Middle frontal gyrus (tissue), 1 donor: Measurements from ENCODE around the gene RRP7A.
"Not testable (repeated sequence)": the region's sequence is repeated elsewhere in the genome, so short reads cannot be mapped to it uniquely, and the experiment has no call there.

Source experiments
- DNase-seq: peaks from one replicate; pipeline ENCODE4 v3.0.0-alpha.2; 2015; ENCODE audit warnings: low spot score; ENCODE audit errors: extremely low spot score

Gene RRP7A, protein sequence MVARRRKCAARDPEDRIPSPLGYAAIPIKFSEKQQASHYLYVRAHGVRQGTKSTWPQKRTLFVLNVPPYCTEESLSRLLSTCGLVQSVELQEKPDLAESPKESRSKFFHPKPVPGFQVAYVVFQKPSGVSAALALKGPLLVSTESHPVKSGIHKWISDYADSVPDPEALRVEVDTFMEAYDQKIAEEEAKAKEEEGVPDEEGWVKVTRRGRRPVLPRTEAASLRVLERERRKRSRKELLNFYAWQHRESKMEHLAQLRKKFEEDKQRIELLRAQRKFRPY

DNA sequence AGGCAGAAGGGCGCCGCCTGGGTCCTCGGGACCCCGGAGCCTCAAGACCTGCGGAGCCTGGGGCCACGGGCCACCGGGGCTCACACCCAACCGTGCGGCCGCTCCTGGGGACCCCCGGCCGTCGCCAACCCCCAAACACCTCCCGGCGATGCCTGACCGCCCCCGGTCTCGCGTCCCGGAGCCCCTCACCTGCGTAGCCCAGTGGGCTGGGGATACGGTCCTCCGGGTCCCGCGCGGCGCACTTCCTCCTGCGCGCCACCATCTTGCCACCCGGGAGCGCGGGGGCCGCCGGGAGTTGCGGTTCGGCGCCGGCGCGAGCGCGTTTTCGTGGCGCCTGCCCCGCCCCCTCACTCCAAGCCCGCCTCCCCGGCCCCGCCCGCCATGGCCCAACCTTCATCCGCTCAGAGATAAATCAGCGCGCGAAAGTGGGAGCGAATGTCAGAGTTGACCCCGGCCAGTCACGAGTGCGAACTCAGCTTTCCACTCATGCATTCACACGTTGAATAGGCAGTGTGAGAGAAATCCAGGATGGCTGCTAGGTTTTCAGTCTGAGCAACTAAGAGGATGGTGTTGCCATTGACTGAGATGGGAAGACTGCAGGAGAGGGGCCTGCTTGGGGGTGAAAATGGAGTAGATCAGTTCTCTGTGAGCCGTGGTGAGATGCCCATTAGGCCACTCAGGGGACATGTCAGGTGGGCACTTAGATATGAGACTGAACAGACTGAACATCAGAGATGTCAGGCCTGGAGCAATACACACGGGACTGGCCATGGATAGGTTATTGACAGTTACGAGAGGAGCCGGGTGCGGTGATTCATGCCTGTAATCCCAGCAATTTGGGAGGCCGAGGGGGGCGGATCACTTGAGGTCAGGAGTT is at the start of gene RRP7A:
RRP7A (minus strand) TSS at position 272 of the 877 bp plus-strand sequence; CDS start at position 262, 10 bp downstream.
- DNase-seq: peak; percentile 53

DNA sequence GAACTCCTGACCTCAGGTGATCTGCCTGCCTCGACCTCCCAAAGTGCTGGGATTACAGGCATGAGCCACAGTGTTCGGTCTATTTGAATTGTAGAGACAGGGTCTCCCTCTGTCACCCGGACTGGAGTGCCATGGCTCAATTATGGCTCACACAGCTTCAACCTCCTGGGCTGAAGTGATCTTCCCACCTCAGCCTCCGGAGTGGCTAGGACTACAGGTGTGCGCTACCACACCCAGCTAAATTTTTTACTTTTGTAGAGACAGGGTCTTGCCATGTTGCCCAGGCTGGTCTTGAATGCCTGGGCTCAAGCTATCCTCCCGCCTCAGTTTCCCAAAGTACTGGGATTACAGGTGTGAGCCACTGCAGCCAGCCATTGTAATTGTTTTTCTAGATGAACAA is 48.4 kb upstream of the RRP7A start:
- DNase-seq: not testable (repeated sequence)

DNA sequence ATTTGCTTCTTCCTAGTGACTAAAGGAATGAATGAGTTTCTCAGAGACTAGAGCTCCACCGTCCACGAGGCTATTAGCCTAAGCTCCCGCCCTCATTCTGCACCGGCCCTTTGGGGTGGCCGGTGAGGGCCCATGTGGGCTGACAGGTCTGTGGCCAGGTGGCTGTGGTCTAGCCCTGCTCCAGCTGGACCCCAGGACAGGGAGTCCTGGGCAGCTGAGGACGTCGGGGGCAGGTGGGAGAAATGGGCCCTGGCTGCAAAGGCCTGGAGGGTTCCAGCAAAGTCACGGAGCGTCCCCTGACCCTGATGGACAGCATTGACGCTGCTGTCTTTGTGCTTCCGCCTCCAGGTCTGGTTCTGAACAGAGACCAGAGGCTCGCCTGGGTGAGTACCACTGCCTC is 46.4 kb upstream of the RRP7A start:
- no peak for DNase-seq

DNA sequence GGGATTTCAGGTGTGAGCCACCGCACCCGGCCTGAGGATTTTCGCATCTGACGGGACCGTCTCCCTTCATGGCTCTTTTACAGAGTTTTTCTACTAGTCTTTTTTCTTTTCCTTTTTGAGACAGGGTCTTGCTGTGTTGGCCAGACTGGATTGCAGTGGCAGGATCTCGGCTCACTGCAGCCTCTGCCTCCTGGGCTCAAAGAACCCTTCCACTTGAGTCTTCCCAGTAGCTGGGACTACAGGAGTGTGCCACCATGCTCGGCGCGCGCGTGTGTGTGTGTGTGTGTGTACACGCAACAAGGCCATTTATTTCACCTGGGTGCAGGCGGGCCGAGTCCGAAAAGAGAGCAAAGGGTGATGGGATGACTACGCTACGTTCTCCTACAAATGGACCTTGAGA is 45.1 kb upstream of the RRP7A start:
- DNase-seq: no peak

DNA sequence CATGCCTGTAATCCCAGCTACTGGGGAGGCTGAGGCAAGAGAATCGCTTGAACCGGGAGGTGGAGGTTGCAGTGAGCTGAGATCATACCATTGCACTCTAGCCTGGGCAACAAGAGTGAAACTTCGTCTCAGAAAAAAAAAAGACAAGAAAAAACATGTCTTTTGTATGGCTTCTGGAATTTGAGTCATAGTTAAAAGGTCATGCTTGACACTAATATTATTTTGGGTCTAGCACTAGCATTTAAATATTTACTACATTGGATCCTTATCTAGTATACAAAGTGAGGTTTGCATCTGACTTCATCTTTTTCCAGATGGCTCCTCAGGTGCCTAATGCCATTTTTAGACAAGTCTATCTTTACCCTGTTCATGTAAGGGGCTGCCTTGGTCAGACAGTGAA is 44.3 kb upstream of the RRP7A start:
- DNase-seq: not testable (repeated sequence)

DNA sequence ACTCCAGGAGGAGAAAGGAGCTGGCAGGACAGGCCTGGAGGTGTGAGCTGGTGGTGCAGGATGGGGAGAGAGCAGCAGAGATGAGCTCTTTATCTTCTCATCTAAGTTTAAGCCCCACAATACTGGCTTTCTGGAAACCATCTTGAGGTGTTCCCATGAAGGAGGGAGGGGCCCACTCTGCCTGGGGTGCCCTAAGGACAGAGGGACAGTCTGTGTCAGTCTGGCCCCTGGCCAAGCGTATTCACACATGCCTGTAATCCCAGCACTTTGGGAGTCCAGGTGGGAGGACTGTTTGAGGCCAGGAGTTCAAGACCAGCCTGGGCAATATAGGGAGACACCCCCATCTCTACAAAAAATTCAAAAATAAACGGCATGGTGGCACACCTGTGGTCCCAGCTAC is 43.1 kb upstream of the RRP7A start:
- DNase-seq: no peak

DNA sequence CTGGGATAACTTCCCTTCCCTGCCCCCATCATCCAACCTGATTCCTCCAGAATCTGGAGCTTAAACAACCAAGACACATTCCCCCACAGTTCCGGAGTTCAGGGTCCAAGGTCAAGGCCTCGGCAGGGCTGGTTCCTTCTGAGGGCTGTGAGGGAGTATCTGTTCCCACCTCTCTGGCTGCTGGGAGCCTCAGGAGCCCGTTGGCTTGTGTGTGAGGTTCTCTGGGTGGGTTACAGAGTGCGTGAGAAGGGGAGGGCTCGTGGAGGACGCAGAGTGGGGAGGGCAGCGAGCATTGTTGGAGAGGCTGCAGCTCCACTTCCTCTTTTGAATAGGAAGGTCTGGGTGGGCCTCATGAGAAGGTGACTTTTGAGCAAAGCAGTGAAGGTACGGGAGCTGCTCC is 42.7 kb upstream of the RRP7A start:
- DNase-seq: no peak

DNA sequence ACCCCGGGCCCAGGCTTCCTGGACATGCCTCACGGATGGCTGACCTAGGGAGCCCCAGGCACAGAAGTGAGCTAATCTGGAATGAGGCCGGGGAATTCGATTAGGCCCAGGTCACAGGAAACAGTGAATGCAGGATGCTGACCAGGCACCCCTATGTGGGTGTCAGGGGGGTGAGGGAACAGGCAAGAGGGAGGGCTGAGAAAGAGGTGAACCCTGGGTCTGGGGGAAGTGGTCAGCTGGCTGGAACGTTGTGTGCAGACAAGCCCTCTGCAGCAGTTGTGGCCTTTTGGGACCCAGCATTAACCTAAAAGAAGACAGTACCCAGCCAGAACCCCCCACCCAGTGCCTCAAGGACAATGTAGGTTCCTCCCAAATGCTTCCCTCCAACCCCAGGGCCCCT is 42.3 kb upstream of the RRP7A start:
- DNase-seq: no peak

DNA sequence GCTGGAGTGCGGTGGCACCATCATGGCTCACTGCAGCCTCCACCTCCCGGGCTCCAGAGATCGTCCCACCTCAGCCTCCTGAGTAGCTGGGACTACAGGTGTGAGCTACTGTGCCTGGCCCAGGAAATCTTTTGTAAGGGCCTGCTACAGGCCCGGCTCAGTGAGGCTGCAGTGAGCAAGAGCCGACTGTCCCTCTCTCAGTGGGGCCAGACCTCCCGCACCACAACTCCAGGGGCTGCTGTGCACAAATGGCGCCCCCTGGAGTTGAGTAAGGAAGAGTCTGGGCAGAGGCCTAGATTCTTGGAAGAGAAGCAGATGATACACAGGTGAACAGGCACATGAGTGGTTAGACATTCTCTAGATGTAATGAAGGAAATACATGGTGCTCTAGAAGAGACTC is 41.2 kb upstream of the RRP7A start:
- DNase-seq: no peak

DNA sequence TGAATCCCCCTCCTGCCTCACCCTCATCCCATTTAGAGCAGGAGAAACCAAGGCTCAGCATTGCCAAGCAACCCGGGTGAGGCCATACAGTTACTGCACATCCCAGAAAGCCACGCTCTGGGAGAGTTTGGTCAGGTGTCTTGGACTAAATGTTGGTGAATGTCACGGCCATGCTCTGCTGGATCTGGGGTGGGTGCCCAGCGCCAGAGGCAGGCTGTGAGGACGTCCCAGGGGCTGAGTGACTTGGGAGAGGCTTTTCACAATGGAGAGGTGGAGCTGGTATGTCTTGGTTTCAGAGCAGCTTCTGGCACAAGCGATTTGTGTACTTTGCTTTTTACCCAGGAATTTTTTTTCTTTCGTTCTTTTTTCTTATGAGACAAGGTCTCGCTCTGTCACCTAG is 40.8 kb upstream of the RRP7A start:
- DNase-seq: no peak

DNA sequence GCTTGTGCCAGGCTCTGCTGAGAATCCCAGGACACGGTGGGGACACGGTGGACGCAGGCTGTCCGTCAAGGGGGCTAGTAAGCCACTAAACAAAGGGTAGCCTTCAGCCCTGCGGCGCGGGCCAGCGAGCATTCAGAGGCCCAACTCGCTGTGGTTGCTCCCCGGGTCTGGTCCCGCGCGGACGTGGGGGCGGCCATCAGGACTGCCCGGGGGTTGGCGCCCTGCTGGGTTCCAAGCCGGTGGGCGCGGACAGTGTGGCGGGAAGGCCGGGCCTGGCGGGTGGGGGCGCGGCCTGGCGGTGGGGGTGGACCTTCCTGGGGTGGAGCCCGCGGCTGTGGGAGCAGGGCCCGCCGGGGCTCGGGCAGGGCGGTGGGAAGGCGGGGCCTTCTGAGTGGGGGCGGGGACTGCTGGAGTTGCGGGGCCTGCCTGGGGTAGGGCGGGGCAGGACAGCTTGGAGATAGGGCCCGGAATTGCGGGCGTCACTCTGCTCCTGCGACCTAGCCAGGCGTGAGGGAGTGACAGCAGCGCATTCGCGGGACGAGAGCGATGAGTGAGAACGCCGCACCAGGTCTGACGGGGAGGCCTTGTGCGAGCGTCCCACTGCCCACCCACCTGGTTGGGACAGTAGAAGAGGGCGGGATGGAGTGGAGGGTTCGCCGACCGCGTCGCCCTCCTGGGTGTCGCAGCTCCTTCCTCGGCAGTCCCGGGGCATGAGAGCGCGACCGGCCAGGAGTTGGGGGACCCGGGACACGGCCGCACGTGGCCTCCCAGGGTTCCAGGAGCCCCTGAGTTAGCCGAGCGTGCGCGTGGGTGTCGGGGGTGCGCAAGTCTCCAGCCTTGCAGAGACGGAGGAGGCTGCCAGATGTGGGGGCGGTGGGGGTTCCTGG is 34.1 kb upstream of the RRP7A start, which contains the start of gene SERHL2:
SERHL2 (plus strand) TSS at position 482 of the 887 bp plus-strand sequence; CDS start at position 547, 65 bp downstream.
- DNase-seq: no peak

DNA sequence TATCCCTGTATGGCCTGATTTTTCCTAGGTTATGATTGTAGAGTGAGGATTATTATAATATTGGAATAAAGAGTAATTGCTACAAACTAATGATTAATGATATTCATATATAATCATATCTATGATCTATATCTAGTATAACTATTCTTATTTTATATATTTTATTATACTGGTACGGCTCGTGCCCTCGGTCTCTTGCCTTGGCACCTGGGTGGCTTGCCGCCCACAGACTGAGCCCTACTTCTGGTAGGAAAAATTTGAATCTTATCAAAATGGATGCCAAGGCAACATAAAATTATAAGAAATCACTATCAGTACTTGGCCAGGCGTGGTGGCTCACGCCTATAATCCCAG is 32.7 kb upstream of the RRP7A start:
- not testable (repeated sequence) for DNase-seq

DNA sequence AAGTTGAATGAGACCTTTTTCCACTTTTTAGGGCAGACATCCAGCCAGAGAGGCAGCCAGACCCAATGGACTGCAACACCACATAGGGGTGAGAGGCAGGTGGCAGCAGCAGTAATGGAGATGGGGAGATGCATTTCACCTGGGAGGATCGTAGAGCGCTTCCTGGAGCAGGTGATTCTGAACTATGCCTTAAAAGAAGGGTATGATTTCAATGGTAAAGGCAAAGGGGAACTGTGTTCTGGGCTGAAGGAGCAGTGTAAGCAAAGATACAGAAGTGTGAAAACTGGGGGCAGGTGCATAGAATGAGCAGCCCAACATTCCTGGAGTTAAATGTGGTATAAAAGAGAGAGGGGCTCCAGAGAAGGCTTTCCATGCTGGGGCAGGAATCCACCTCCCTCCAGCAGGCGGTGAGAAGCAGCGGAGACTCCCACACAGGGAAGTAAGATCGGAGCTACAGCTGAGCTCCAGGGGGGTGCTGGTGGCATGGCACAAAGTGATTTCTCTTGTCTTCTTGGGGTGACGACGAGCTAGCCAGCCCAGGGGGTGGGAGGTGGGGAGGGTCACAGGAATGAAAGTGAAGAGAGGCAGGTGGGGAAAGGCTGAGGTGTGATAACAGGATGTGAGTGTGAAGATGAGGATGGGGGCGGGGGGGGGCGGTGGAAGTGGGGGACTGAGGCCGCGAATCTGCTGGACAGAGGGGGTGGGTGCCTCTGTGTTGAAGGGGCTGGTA is 29.9 kb upstream of the RRP7A start:
- DNase-seq: no peak

DNA sequence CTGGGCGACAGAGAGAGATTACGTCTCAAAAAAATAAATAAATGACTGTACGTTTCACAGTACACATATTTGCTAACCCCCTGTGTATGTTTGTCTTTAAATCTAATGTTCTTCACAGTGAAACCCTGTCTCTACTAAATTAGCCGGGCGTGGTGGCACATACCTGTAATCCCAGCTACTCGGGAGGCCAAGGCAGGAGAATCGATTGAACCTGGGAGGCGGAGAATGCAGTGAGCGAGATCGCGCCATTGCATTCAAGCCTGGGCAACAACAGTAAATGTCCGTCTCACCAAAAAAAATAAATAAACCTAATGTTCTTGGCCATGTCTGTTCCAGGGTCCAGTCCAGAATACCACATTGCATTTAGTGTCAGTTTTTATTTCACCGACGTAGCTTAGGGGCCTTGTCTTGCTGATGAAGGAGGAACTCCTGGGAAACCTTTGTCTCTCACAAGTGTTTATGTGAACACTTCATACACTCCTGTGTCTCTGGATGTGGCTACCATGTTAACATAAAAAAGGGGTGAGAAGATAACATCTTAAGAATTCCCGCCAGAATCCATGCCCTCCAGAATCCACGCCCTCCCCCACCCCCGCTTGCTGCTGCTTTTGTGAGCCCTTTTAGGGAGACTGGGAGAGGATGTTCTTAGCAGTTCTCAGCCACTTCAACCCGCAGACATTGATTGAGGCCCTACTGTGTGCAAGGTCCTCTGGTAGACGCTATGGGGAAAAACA is 29.2 kb upstream of the RRP7A start:
- no peak for DNase-seq

DNA sequence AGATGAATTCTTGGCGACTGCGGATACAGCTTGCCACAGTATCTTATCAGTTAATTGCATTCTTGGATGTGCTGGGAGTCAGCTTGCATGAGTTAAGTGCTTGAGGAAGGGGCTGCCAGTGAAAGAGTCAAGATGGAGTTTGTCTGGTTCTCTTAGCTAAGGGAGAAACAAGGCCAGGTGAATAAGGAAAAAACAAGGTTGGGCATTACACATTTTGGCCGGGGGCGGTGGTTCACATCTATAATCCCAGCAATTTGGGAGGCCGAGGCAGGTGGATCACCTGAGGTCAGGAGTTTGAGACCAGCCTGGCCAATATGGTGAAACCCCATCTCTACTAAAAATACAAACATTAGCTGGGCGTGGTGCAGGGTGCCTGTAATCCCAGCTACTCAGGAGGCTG is 28.5 kb upstream of the RRP7A start:
- DNase-seq: not testable (repeated sequence)

DNA sequence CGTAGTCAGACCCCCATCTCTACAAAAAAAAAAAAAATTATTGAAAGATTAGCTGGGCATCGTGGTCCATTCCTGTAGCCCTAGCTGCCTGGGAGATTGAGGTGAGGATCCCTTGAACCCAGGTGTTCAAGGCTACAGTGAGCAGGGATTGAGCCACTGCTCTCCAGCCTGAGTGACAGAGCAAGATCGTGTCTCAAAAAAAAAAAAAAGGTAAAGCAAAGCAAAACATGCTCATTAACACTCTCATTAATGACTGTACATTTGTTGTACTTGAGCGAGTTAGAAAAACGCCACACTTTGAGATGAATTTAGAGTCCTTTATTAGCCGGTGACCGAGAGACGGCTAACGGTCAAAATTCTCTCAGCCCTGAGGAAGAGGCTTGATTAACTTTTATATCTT is 28.0 kb upstream of the RRP7A start:
- DNase-seq: no peak

DNA sequence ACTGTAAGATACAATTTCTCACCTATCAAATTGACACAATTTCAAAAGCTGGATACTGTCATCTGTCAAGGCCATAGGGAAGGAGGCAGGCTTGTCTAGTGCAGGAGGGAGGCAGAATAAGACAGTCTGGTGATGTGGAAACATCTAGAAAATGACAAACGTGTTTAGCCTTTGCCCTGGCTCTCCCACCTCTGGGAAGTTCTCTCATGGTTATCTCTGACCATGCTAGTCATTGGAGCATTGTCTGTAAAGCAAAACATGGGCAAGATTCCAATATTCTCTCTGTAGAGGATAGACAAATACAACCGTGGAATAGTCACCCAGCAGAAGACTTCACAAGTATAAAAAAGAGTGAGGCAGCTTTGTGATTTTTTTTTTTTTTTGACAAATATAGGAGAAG is 25.1 kb upstream of the RRP7A start:
- DNase-seq: no peak

DNA sequence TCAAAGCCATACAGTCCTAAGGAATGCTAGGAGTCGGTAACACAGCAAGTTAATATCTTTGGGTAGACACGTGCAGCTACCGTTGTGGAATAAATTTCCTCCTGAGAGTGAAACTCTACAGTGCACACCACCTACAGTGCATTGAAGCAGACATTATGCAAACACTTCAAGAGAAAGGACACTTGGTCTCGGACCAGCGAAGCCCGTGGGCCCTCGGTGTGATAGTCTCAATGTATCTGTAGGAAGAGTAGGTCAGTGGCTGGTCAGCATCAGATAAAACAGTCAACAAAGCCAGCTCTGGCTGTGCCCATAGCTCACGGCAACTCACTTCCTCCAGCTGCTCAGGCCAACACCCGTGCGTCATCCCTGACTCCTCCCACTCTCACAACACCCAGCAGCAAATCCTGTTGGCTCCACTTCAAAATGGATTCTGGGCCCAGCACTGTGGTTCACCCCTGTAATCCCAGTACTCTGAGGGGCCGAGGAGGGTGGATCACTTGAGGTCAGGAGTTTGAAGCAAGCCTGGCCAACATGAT is 19.7 kb upstream of the RRP7A start:
- DNase-seq: not testable (repeated sequence)

DNA sequence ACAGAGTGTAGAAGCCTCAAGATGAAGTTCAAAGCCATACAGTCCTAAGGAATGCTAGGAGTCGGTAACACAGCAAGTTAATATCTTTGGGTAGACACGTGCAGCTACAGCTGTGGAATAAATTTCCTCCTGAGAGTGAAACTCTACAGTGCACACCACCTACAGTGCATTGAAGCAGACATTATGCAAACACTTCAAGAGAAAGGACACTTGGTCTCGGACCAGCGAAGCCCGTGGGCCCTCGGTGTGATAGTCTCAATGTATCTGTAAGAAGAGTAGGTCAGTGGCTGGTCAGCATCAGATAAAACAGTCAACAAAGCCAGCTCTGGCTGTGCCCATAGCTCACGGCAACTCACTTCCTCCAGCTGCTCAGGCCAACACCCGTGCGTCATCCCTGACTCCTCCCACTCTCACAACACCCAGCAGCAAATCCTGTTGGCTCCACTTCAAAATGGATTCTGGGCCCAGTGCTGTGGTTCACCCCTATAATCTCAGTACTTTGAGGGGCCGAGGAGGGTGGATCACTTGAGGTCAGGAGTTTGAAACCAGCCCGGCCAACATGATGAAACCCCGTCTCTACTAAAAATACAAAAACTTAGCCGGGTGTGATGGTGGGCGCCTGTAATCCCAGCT is 17.7 kb upstream of the RRP7A start:
- DNase-seq: not testable (repeated sequence)

DNA sequence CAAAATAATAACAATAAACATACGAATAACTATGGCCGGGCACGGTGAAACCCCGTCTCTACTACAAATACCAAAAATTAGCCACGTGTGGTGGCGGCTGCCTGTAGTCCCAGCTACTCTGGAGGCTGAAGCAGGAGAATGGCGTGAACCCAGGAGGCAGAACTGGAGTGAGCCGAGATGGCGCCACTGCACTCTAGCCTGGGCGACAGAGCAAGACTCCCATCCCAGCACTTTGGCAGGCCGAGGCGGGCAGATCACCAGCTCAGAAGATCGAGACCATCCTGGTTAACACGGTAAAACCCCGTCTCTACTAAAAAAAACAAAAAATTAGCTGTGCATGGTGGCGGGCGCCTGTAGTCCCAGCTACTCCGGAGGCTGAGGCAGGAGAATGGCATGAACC is 17.0 kb upstream of the RRP7A start:
- DNase-seq: not testable (repeated sequence)
